Astrocyte (in vitro differentiated cells and primary cell): ENCODE measurements around the gene CFAP97D2. TPM values are rescaled to one million over a fixed set of nuclear protein-coding genes. Genes with fewer than 3 reads are reported as not detected.

Experiments used
- DNase-seq: peaks from one replicate; pipeline ENCODE4 v3.0.0-alpha.2; 2010; ENCODE audit warnings: low read depth
- FAIRE-seq: peaks from 2 replicates; lab custom pipeline; 2011; peaks lifted over from hg19 to GRCh38; lab: Jason Lieb, UNC
- H2AFZ ChIP-seq: 2 replicates; pipeline ENCODE4 v1.6.0; 2012; ENCODE audit warnings: low read depth, low read length, inconsistent platforms
- H3K27ac ChIP-seq: 2 replicates; pipeline ENCODE4 v1.5.1; 2011; ENCODE audit warnings: low read depth, low read length, inconsistent platforms
- H3K27me3 ChIP-seq: 2 replicates; pipeline ENCODE4 v1.6.0; 2011; ENCODE audit warnings: low read length, inconsistent platforms; ENCODE audit not compliant: insufficient read depth
- H3K36me3 ChIP-seq: 2 replicates; pipeline ENCODE4 v1.5.1; 2011; ENCODE audit warnings: low read length, inconsistent platforms; ENCODE audit not compliant: insufficient read depth
- H3K4me1 ChIP-seq: 2 replicates; pipeline ENCODE4 v1.5.1; 2011; ENCODE audit warnings: low read length, inconsistent platforms; ENCODE audit not compliant: insufficient read depth
- H3K4me2 ChIP-seq: 2 replicates; pipeline ENCODE4 v1.6.0; 2012; ENCODE audit warnings: low read length, inconsistent platforms
- H3K4me3 ChIP-seq: 2 replicates; pipeline ENCODE4 v1.5.1; 2011; ENCODE audit warnings: low read depth, mild to moderate bottlenecking, low read length, inconsistent platforms; ENCODE audit not compliant: insufficient read depth
- H3K79me2 ChIP-seq: 2 replicates; pipeline ENCODE4 v1.6.0; 2012; ENCODE audit warnings: mild to moderate bottlenecking, low read length, inconsistent platforms; ENCODE audit not compliant: insufficient read depth
- H3K9ac ChIP-seq: 2 replicates; pipeline ENCODE4 v1.6.0; 2012; ENCODE audit warnings: mild to moderate bottlenecking, low read length, inconsistent platforms
- H3K9me3 ChIP-seq: 2 replicates; pipeline ENCODE4 v1.5.1; 2012; ENCODE audit warnings: low read depth, mild to moderate bottlenecking, low read length, inconsistent platforms; ENCODE audit not compliant: insufficient read depth
- H4K20me1 ChIP-seq: 2 replicates; pipeline ENCODE4 v1.6.0; 2012; ENCODE audit warnings: low read length, inconsistent platforms; ENCODE audit not compliant: insufficient read depth
- H3K27ac Mint-ChIP-seq: one replicate; pipeline ENCODE4 v1.8.0; 2021; ENCODE audit warnings: mild to moderate bottlenecking, mixed read lengths; ENCODE audit not compliant: unreplicated experiment
- H3K27me3 Mint-ChIP-seq: one replicate; pipeline ENCODE4 v1.8.0; 2021; ENCODE audit warnings: low read depth, mixed read lengths; ENCODE audit not compliant: unreplicated experiment
- H3K36me3 Mint-ChIP-seq: one replicate; pipeline ENCODE4 v1.8.0; 2021; ENCODE audit warnings: low read depth, mixed read lengths; ENCODE audit not compliant: unreplicated experiment
- H3K4me1 Mint-ChIP-seq: one replicate; pipeline ENCODE4 v1.8.0; 2021; ENCODE audit warnings: low read depth, mixed read lengths; ENCODE audit not compliant: unreplicated experiment
- H3K4me3 Mint-ChIP-seq: one replicate; pipeline ENCODE4 v1.8.0; 2021; ENCODE audit warnings: mild to moderate bottlenecking, moderate library complexity, mixed read lengths; ENCODE audit not compliant: unreplicated experiment
- H3K9me3 Mint-ChIP-seq: one replicate; pipeline ENCODE4 v1.8.0; 2021; ENCODE audit warnings: mild to moderate bottlenecking, mixed read lengths; ENCODE audit not compliant: unreplicated experiment
- CTCF ChIP-seq: IDR thresholded peaks from 2 replicates; pipeline ENCODE4 v1.5.1; 2011; ENCODE audit warnings: low read depth, mild to moderate bottlenecking, inconsistent platforms, low read length, moderate library complexity; ENCODE audit not compliant: insufficient read depth
- EZH2 ChIP-seq: IDR thresholded peaks from 2 replicates; pipeline ENCODE4 v1.6.1; 2012; ENCODE audit warnings: mild to moderate bottlenecking, low read length, inconsistent platforms; ENCODE audit not compliant: insufficient read depth
- total RNA-seq: library from RNA; stranded (reverse); gene quantifications from 2 replicates; pipeline ENCODE4 v1.2.1, GENCODE V29; 2021

The CFAP97D2 gene
- total RNA-seq, 1 donor from 2014 or later: not detected

- Mint-ChIP-seq H3K36me3 (peaks cover 27% of the 10 kb centered on the region), H3K27ac (no peak overlapping the region), H3K27me3 (no peaks in the 10 kb centered on the region), H3K4me3 (no peak overlapping the region), H3K9me3 (no peaks in the 10 kb centered on the region), H3K4me1 (peaks cover 28% of the 10 kb centered on the region)
- Histone ChIP-seq H3K9ac (no peak overlapping the region), H3K4me2 (no peak overlapping the region), H2AFZ (no peak overlapping the region), H3K4me3 (no peak overlapping the region), H4K20me1 (no peaks in the 10 kb centered on the region), H3K27ac (no peak overlapping the region), H3K27me3 (no peaks in the 10 kb centered on the region), H3K36me3 (peaks cover 59% of the 10 kb centered on the region), H3K4me1 (peaks cover 16% of the 10 kb centered on the region), H3K9me3 (no peaks in the 10 kb centered on the region), H3K79me2 (no peaks in the 10 kb centered on the region)
- DNase-seq (no peak), FAIRE-seq (no peak)
- no peak for TF ChIP-seq CTCF
- TF ChIP-seq EZH2: no peak
Measured at GRCh38 chr13:114259974-114260373, 80.9 kb downstream of the CFAP97D2 start.

- peaks cover 23% of the 10 kb centered on the region for H3K4me1 ChIP-seq
- no peak overlapping the region for H2AFZ ChIP-seq
- no peak overlapping the region for H3K9ac ChIP-seq
- H3K4me3 Mint-ChIP-seq: no peak overlapping the region
- H3K36me3 Mint-ChIP-seq: peaks cover 24% of the 10 kb centered on the region
- H3K9me3 Mint-ChIP-seq: no peaks in the 10 kb centered on the region
- TF ChIP-seq CTCF (no peak), EZH2 (no peak)
- peaks cover 31% of the 10 kb centered on the region for H3K4me1 Mint-ChIP-seq
- no peak for FAIRE-seq
- no peak for DNase-seq
- H3K27ac ChIP-seq: no peak overlapping the region
- H3K4me3 ChIP-seq: no peak overlapping the region
- H3K36me3 ChIP-seq: peaks cover 53% of the 10 kb centered on the region
- no peaks in the 10 kb centered on the region for H3K79me2 ChIP-seq
- peak overlapping the region; percentile 48 for H3K27ac Mint-ChIP-seq
- H3K27me3 ChIP-seq: no peaks in the 10 kb centered on the region
- H3K9me3 ChIP-seq: no peaks in the 10 kb centered on the region
- H4K20me1 ChIP-seq: no peaks in the 10 kb centered on the region
- H3K4me2 ChIP-seq: no peak overlapping the region
- H3K27me3 Mint-ChIP-seq: no peaks in the 10 kb centered on the region
Measured at GRCh38 chr13:114260814-114261213, 81.8 kb downstream of the CFAP97D2 start.

- TF ChIP-seq EZH2 (no peak), CTCF (no peak)
- H3K4me3 ChIP-seq: no peak overlapping the region
- no peaks in the 10 kb centered on the region for H4K20me1 ChIP-seq
- H3K9me3 ChIP-seq: no peaks in the 10 kb centered on the region
- H3K9me3 Mint-ChIP-seq: no peaks in the 10 kb centered on the region
- no peak overlapping the region for H2AFZ ChIP-seq
- no peak overlapping the region for H3K27ac ChIP-seq
- no peak overlapping the region for H3K9ac ChIP-seq
- no peak overlapping the region for H3K4me2 ChIP-seq
- H3K4me1 ChIP-seq: peaks cover 29% of the 10 kb centered on the region
- no peaks in the 10 kb centered on the region for H3K27me3 Mint-ChIP-seq
- no peak overlapping the region for H3K27ac Mint-ChIP-seq
- DNase-seq (no peak), FAIRE-seq (no peak)
- no peak overlapping the region for H3K4me3 Mint-ChIP-seq
- no peaks in the 10 kb centered on the region for H3K79me2 ChIP-seq
- peaks cover 24% of the 10 kb centered on the region for H3K36me3 Mint-ChIP-seq
- peaks cover 31% of the 10 kb centered on the region for H3K4me1 Mint-ChIP-seq
- no peaks in the 10 kb centered on the region for H3K27me3 ChIP-seq
- peaks cover 53% of the 10 kb centered on the region for H3K36me3 ChIP-seq
Measured at GRCh38 chr13:114261328-114261965, 82.4 kb downstream of the CFAP97D2 start.
